Measurements from ENCODE around the gene TGFBRAP1.

TGFBRAP1 gene

DNA sequence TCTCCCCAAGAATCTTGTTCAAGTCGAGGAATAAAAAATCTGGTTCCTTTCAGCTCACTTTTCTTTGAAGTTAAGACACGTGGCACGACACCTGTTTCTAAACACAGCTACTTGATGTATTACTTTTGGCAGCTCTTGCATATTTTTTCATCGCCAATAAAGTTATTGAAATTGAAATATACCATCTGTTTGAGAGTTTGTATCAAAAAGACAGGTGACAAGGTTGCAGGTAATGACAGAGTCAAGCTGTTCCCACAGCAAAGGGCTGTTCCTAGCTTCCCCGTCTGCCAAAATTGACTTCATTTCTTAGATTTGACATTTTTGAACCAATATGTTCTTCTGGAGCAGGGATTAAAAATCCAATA is 93.5 kb downstream of the TGFBRAP1 start:
- no peak for DNase-seq

- DNase-seq: peak; percentile 50
Observed at GRCh38 chr2:105235388-105236059, 94.0 kb downstream of the TGFBRAP1 start.

DNA sequence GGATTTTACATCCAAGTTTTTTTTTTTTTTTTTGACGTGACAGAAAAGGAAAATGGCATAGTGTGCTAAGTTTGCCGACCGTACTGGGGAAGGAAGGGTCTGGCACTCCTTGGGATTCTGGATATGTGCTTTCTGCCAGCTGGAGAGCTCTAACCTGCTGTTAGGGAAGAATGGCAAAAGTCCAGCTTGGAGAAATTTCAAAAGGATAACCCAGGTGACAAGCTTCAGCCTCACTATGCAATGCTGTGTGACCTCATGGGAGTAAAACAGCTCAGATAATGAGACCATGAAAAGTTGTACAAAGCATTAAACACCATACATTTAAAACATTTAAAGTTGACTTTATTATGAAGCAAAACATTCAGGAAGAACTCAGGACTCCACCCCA is 98.3 kb downstream of the TGFBRAP1 start:
- DNase-seq: no peak

- DNase-seq: no peak
Observed at GRCh38 chr2:105224444-105224843, 105.1 kb downstream of the TGFBRAP1 start.

DNA sequence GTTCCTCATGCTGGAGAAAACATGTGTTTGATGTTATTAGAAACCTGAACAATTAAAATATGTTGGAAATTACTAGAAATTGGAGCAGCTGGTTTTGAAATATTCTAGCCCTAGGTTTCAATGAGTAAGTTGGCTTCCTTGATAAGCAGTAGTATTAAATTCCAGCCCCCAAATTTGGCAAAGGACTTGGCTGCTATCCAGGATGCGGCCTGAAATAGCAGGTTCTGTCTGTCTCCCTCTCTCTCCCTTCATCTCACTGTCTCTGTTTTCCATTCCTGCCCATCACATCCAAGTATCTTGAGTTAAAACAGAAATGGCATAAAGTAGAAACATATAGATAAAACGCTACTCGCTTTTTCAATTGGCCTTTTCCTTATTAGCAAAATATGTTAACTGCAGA is 108.9 kb downstream of the TGFBRAP1 start:
- no peak for DNase-seq

GRCh38 chr2:105215586-105216192 is 113.8 kb downstream of the TGFBRAP1 start:
- no peak for DNase-seq
